ENCODE measurements around the gene SP1. TPM values are rescaled to one million over a fixed set of nuclear protein-coding genes. Genes with fewer than 3 reads are reported as not detected.

Gene SP1
- total and polyA plus RNA-seq, 12 donors = 16.3 to 90.0 (median 50.7) TPM

- H3K27ac ChIP-seq = no peak overlapping the region
- H3K9me3 ChIP-seq (replicated peaks in 1 of 3) = no peaks in the 10 kb centered on the region
- 81 to 100% (median 85%) methylated on average over 1 of the region's 1 CpG for WGBS, 4 donors
- no peak for DNase-seq
- no peaks in the 10 kb centered on the region for H3K36me3 ChIP-seq (replicated peaks in 1 of 2)
- intact Hi-C loops (cut with DNase I) = loop anchor here in 1 of 2 donors (10.0 kb wide), 1 partner anchor 168 kb away; no protein-coding TSS in a partner anchor
- no peak overlapping the region for H3K4me3 ChIP-seq
- peaks cover 0 to 12% of the 10 kb centered on the region in 2 donors for H3K4me1 ChIP-seq (replicated peaks in 1 of 2)
- H3K27me3 ChIP-seq = no peaks in the 10 kb centered on the region
- TF ChIP-seq CTCF (IDR thresholded peaks at IDR 0.05) (no peak), POLR2A (IDR thresholded peaks at IDR 0.05) (no peak)
Measured at GRCh38 chr12:53346491-53346890, 33.5 kb upstream of the SP1 start.

- TF ChIP-seq CTCF (IDR thresholded peaks at IDR 0.05) (no peak), POLR2A (IDR thresholded peaks at IDR 0.05) (no peak)
Measured at GRCh38 chr12:53347905-53348304, 32.1 kb upstream of the SP1 start.

GRCh38 chr12:53352331-53353256, 27.4 kb upstream of the SP1 start:
- H3K9me3 ChIP-seq (replicated peaks in 1 of 3) = no peaks in the 10 kb centered on the region
- WGBS, 4 donors = 53 to 58% (median 55%) methylated on average over 21 of the region's 21 CpGs
- no peaks in the 10 kb centered on the region for H3K27me3 ChIP-seq
- no peaks in the 10 kb centered on the region for H3K36me3 ChIP-seq (replicated peaks in 1 of 2)
- no peak overlapping the region for H3K4me3 ChIP-seq
- peaks cover 3 to 8% of the 10 kb centered on the region in 2 donors for H3K4me1 ChIP-seq (replicated peaks in 1 of 2)
- intact Hi-C loops (cut with DNase I) = loop anchor here in 1 of 2 donors (2.0 to 5.0 kb wide), 2 partner anchors 68 to 155 kb away; partner anchors contain the start of gene NPFF
- H3K27ac ChIP-seq = no peak overlapping the region
- TF ChIP-seq POLR2A (IDR thresholded peaks at IDR 0.05) (no peak), CTCF (IDR thresholded peaks at IDR 0.05) (peak; percentile 89 to 95 (median 93))
- peak; percentile 83 to 95 (median 87) for DNase-seq

More at GRCh38 chr12:53347905-53348304, 32.1 kb upstream of the SP1 start:
- H3K4me1 ChIP-seq (replicated peaks in 1 of 2) = peaks cover under 1 to 17% of the 10 kb centered on the region in 2 donors
- intact Hi-C loops (cut with DNase I) = loop anchor here in 1 of 2 donors (10.0 kb wide), 1 partner anchor 167 kb away; no protein-coding TSS in a partner anchor
- WGBS, 4 donors = 85 to 96% (median 90%) methylated on average over 4 of the region's 4 CpGs
- H3K4me3 ChIP-seq = no peak overlapping the region
- H3K9me3 ChIP-seq (replicated peaks in 1 of 3) = no peaks in the 10 kb centered on the region
- H3K27me3 ChIP-seq = no peaks in the 10 kb centered on the region
- no peak for DNase-seq
- H3K27ac ChIP-seq = no peak overlapping the region
- H3K36me3 ChIP-seq (replicated peaks in 1 of 2) = no peaks in the 10 kb centered on the region

- no peak for TF ChIP-seq POLR2A (IDR thresholded peaks at IDR 0.05)
- TF ChIP-seq CTCF (IDR thresholded peaks at IDR 0.05) = no peak
- H3K4me1 ChIP-seq (replicated peaks in 1 of 2) = peaks cover 3 to 8% of the 10 kb centered on the region in 2 donors
- no peak overlapping the region for H3K27ac ChIP-seq
- no peaks in the 10 kb centered on the region for H3K9me3 ChIP-seq (replicated peaks in 1 of 3)
- intact Hi-C loops (cut with DNase I) = loop anchor here in 1 of 2 donors (2.0 to 5.0 kb wide), 2 partner anchors 68 to 154 kb away; partner anchors contain the start of gene NPFF
- whole genome bisulfite sequencing, 4 donors = 60 to 83% (median 79%) methylated on average over 5 of the region's 5 CpGs
- DNase-seq = no peak
- no peaks in the 10 kb centered on the region for H3K36me3 ChIP-seq (replicated peaks in 1 of 2)
- H3K4me3 ChIP-seq = no peak overlapping the region
- no peaks in the 10 kb centered on the region for H3K27me3 ChIP-seq
Measured at GRCh38 chr12:53353257-53353655, 26.7 kb upstream of the SP1 start.

Data from adrenal gland (tissue), 12 donors.